B cell (primary cell): ENCODE measurements around the gene TCERG1L. TPM values are rescaled to one million over a fixed set of nuclear protein-coding genes. Genes with fewer than 3 reads are reported as not detected.

Experiments used
- ATAC-seq: fragments of 200-7000 bp; cut with Tn5 transposase; one replicate; pipeline ENCODE4 v1.10.0; 2021; ENCODE audit warnings: low read depth, mild to moderate bottlenecking, moderate number of reproducible peaks, moderate library complexity
- CTCF ChIA-PET: fragments of 350-600 bp; sonication (Branson Sonifier 250); formaldehyde crosslinking; loops from one replicate; lab custom pipeline; 2021; ENCODE audit warnings: antibody characterized with exemption, inconsistent platforms; lab: Charles Lee
- POLR2A ChIA-PET: fragments of 350-600 bp; sonication (Branson Sonifier 250); formaldehyde crosslinking; loops from one replicate; lab custom pipeline; 2021; ENCODE audit warnings: antibody characterized with exemption; lab: Charles Lee
- DNase-seq: peaks from one replicate; pipeline ENCODE4 v3.0.0; 2013
- H2AFZ ChIP-seq: 2 replicates; pipeline ENCODE4 v1.6.1; 2012; ENCODE audit warnings: mild to moderate bottlenecking, low read depth, low read length; ENCODE audit not compliant: insufficient read depth, poor library complexity, severe bottlenecking
- H3K27ac ChIP-seq, 2 donors: 1 replicate in 1 of 2; 2 replicates in 1 of 2; pipeline ENCODE4 v1.5.1; 2012 to 2013; ENCODE audit warnings: low read length in 2 of 2, mild to moderate bottlenecking in 2 of 2, moderate library complexity in 1 of 2
- H3K27me3 ChIP-seq, 4 experiments: fragments of 200-600 bp in 1 of 4; sonication (generic) in 1 of 4; replicated peaks in 1 of 4; 1 replicate in 2 of 4; 2 replicates in 2 of 4; pipeline versions ENCODE4 v1.6.1 to v1.7.0; 2013 to 2016; ENCODE audit warnings: low read length in 3 of 4, mild to moderate bottlenecking in 2 of 4, mixed read lengths in 1 of 4, moderate library complexity in 1 of 4; ENCODE audit not compliant: insufficient read depth in 4 of 4, control insufficient read depth in 3 of 4; ENCODE audit errors: control extremely low read depth in 1 of 4
- H3K36me3 ChIP-seq, 2 experiments: replicated peaks in 1 of 2; 1 replicate in 1 of 2; 2 replicates in 1 of 2; pipeline versions ENCODE4 v1.6.1 to v1.7.1; 2013; ENCODE audit warnings: low read length in 1 of 2; ENCODE audit not compliant: insufficient read depth in 2 of 2, control insufficient read depth in 1 of 2; ENCODE audit errors: control extremely low read depth in 1 of 2, extremely low read depth in 1 of 2
- H3K4me1 ChIP-seq, 2 donors: fragments of 200-600 bp in 1 of 2; sonication (generic) in 1 of 2; 1 replicate in 1 of 2; 2 replicates in 1 of 2; pipeline versions ENCODE4 v1.5.1 to v1.6.1; 2013 to 2017; ENCODE audit warnings: low read length in 2 of 2; ENCODE audit not compliant: control insufficient read depth in 2 of 2, insufficient read depth in 2 of 2
- H3K4me2 ChIP-seq: replicated peaks from 2 replicates; pipeline ENCODE3; 2012; ENCODE audit warnings: mild to moderate bottlenecking, low read depth, low read length; ENCODE audit not compliant: poor library complexity, severe bottlenecking
- H3K4me3 ChIP-seq, 5 experiments: fragments of 200-600 bp in 1 of 5; sonication (generic) in 1 of 5; 1 replicate in 3 of 5; 2 replicates in 2 of 5; pipeline versions ENCODE4 v1.5.1 to v1.7.0; 2011 to 2016; ENCODE audit warnings: low read length in 4 of 5, mild to moderate bottlenecking in 4 of 5, low read depth in 2 of 5, control low read depth in 1 of 5, moderate library complexity in 1 of 5; ENCODE audit not compliant: insufficient read depth in 1 of 5; ENCODE audit errors: control extremely low read depth in 1 of 5, extremely low read depth in 1 of 5
- H3K79me2 ChIP-seq: fragments of 200-600 bp; sonication (generic); one replicate; pipeline ENCODE4 v1.6.0; 2016; ENCODE audit warnings: low read length; ENCODE audit not compliant: control insufficient read depth, insufficient read depth
- H3K9ac ChIP-seq: fragments of 200-600 bp; sonication (generic); 2 replicates; pipeline ENCODE4 v1.6.1; 2017; ENCODE audit warnings: mild to moderate bottlenecking, low read length, moderate library complexity
- H3K9me3 ChIP-seq, 3 donors: one replicate each; pipeline versions ENCODE4 v1.6.1 to v1.7.1; 2013; ENCODE audit warnings: low read length in 2 of 3; ENCODE audit not compliant: control insufficient read depth in 2 of 3, insufficient read depth in 1 of 3; ENCODE audit errors: control extremely low read depth in 1 of 3
- H4K20me1 ChIP-seq: 2 replicates; pipeline ENCODE4 v1.6.0; 2012; ENCODE audit warnings: mild to moderate bottlenecking, low read length; ENCODE audit not compliant: insufficient read depth, control insufficient read depth, poor library complexity, severe bottlenecking
- H3K27ac Mint-ChIP-seq: one replicate; pipeline ENCODE4 v1.8.0; 2021; ENCODE audit warnings: mixed read lengths
- H3K27me3 Mint-ChIP-seq: one replicate; pipeline ENCODE4 v1.8.0; 2021; ENCODE audit warnings: mixed read lengths
- H3K4me1 Mint-ChIP-seq: one replicate; pipeline ENCODE4 v1.8.0; 2021; ENCODE audit warnings: mixed read lengths
- H3K4me3 Mint-ChIP-seq: one replicate; pipeline ENCODE4 v1.8.0; 2021; ENCODE audit warnings: mixed read lengths
- H3K9me3 Mint-ChIP-seq: one replicate; pipeline ENCODE4 v1.8.0; 2022; ENCODE audit warnings: mixed read lengths; ENCODE audit not compliant: insufficient read depth
- CTCF ChIP-seq: fragments of 200-600 bp; IDR thresholded peaks from one replicate; pipeline ENCODE4 v1.8.0; 2022; ENCODE audit warnings: antibody characterized with exemption, mild to moderate bottlenecking
- EZH2 ChIP-seq: IDR thresholded peaks from 2 replicates; pipeline ENCODE4 v1.6.1; 2012; ENCODE audit warnings: borderline replicate concordance, low read depth, mild to moderate bottlenecking, moderate library complexity, low read length; ENCODE audit not compliant: insufficient read depth, poor library complexity, severe bottlenecking
- WGBS: methylation state at CpG from one replicate; pipeline ENCODE4 v1.1.5; 2013; ENCODE audit warnings: missing lambda C conversion rate; ENCODE audit not compliant: insufficient coverage; 5-methylcytosine and 5-hydroxymethylcytosine counted together
- intact Hi-C: fragments of 100-400 bp; cut with micrococcal nuclease; formaldehyde crosslinking; loops from one replicate; pipeline ENCODE4 v1.10.0; 2022
- polyA plus RNA-seq: library from polyadenylated mRNA; depleted of rRNA; stranded (reverse); fragments of >200 nt; gene quantifications from 2 replicates; pipeline ENCODE4 v1.2.3, GENCODE V29; 2012
- total RNA-seq, 2 donors: library from RNA; stranded (reverse); fragments of 120-200 nt in 1 of 2; gene quantifications; 1 replicate in 1 of 2; 2 replicates in 1 of 2; pipeline versions ENCODE4 v1.2.3 to v1.2.4, GENCODE V29; 2013 to 2022

TCERG1L gene
- total and polyA plus RNA-seq, 2 donors (not counting 1 experiment from before 2014, with no cell fraction given), result 0.10 TPM; not detected in 1

- WGBS, result 90% methylated on average over 21 of the region's 22 CpGs
- Mint-ChIP-seq H3K4me1 (no peaks in the 10 kb centered on the region), H3K27me3 (no peaks in the 10 kb centered on the region), H3K4me3 (no peak overlapping the region), H3K9me3 (no peaks in the 10 kb centered on the region), H3K27ac (no peak overlapping the region)
- ATAC-seq (no peak), DNase-seq (no peak)
- H3K9ac ChIP-seq, result no peak overlapping the region
- ChIA-PET CTCF (no interaction called here), POLR2A (no interaction called here)
- no peak overlapping the region for H3K4me2 ChIP-seq
- intact Hi-C loops, result no loop called here
- no peak overlapping the region for H2AFZ ChIP-seq
- no peaks in the 10 kb centered on the region for H3K36me3 ChIP-seq
- no peak overlapping the region for H3K4me3 ChIP-seq
- no peaks in the 10 kb centered on the region for H4K20me1 ChIP-seq
- H3K27ac ChIP-seq, result no peak overlapping the region
- no peaks in the 10 kb centered on the region for H3K27me3 ChIP-seq
- no peaks in the 10 kb centered on the region for H3K79me2 ChIP-seq
- TF ChIP-seq EZH2, result no peak
- TF ChIP-seq CTCF, result no peak
- no peaks in the 10 kb centered on the region for H3K4me1 ChIP-seq
- H3K9me3 ChIP-seq, result peaks cover 0 to 9% (median 0%) of the 10 kb centered on the region in 3 donors
Measured at GRCh38 chr10:131253931-131254858, 57.3 kb downstream of the TCERG1L start.
